ENCODE measurements around the gene TFAM.

The TFAM gene

DNA sequence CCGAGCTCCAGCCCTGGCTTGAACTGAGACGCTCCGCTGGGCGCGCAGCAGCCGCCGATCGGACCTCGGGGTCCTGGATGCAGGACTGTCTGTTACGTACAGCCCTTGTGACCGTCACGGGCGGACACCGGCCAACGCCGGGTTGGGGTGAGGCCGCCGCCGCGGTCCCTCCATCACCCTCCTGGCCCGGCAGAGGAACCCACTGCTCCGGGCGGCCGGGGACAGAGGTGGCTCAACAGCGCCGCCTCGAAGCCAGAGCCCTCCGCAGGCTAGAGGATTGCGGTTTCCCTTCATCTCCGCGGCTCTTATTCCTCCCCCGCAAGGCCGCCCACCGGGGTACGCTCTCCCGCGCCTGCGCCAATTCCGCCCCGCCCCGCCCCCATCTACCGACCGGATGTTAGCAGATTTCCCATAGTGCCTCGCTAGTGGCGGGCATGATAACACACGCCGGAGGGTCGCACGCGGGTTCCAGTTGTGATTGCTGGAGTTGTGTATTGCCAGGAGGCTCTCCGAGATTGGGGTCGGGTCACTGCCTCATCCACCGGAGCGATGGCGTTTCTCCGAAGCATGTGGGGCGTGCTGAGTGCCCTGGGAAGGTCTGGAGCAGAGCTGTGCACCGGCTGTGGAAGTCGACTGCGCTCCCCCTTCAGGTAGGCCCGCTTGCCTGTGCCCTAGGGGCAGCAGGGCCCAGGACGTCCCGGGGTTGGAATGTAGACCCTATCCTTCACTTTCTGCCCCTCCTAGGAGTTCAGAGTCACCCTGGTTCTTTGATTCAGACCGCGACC, at the start of gene TFAM:
TSS of gene TFAM (plus strand) at position 412 of the 785 bp plus-strand sequence. CDS start at position 550, 138 bp downstream.
- peaks cover 2% of the 10 kb centered on the region for H3K36me3 ChIP-seq (ENCODE audit: control insufficient read depth, insufficient read depth, low read length)
- no peaks in the 10 kb centered on the region for H3K27me3 ChIP-seq (ENCODE audit: control insufficient read depth, insufficient read depth, low read length)
- H3K4me3 ChIP-seq (ENCODE audit: low read length), result peak within 1 kb of the TSS; percentile 77
- peaks cover 9% of the 10 kb centered on the region for H3K4me1 ChIP-seq (ENCODE audit: control insufficient read depth, insufficient read depth, low read length)
- H3K27ac ChIP-seq (ENCODE audit: low read depth, low read length), result peak within 1 kb of the TSS; percentile 76
- H3K9ac ChIP-seq (ENCODE audit: low read length), result peak within 1 kb of the TSS; percentile 53

DNA sequence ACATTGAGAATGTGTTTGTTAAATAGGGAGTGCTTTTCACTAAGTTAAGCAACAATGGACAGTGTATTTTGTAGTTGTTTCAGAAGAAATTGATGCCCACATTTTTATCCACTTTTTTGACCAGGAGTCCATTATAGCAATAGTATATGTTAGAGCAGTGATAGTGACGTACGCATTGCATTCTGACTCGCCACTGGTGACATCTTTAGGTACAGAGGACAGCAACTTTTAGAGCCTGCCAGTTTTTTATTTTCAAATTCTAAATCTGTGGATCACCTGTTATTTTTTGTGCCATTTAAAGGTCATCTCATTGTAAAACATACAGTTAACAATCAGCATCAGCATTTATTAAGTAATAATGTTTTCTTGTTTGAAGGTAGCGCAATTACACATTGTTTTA, 49.0 kb upstream of the TFAM start:
- Histone ChIP-seq H3K27ac (ENCODE audit: low read depth, low read length) (no peak overlapping the region), H3K4me3 (ENCODE audit: low read length) (peak overlapping the region; percentile 93), H3K4me1 (ENCODE audit: control insufficient read depth, insufficient read depth, low read length) (peaks cover 7% of the 10 kb centered on the region), H3K27me3 (ENCODE audit: control insufficient read depth, insufficient read depth, low read length) (no peaks in the 10 kb centered on the region), H3K36me3 (ENCODE audit: control insufficient read depth, insufficient read depth, low read length) (no peaks in the 10 kb centered on the region), H3K9ac (ENCODE audit: low read length) (no peak overlapping the region)

DNA sequence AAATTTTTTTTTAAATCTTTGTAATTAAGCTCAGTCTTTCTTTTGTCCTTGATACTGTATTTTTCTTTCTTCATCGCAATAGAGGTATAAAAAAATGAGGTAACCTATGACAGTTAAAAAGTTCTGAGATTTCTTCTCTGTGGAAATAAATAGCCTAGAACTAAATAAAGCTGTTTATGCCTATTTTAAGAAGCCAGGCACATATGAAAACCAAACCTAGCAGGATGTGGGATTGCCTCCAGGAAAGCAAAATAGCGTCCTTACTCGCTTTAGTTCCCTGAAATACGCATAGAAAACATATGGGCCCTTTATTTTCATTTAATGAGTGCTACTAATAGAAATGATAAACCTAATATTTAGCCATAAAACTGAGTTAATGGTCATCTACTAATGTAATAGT, 43.8 kb upstream of the TFAM start:
- H3K27me3 ChIP-seq (ENCODE audit: control insufficient read depth, insufficient read depth, low read length), result no peaks in the 10 kb centered on the region
- no peak overlapping the region for H3K9ac ChIP-seq (ENCODE audit: low read length)
- H3K4me1 ChIP-seq (ENCODE audit: control insufficient read depth, insufficient read depth, low read length), result no peaks in the 10 kb centered on the region
- no peak overlapping the region for H3K4me3 ChIP-seq (ENCODE audit: low read length)
- H3K27ac ChIP-seq (ENCODE audit: low read depth, low read length), result no peak overlapping the region
- H3K36me3 ChIP-seq (ENCODE audit: control insufficient read depth, insufficient read depth, low read length), result no peaks in the 10 kb centered on the region

DNA sequence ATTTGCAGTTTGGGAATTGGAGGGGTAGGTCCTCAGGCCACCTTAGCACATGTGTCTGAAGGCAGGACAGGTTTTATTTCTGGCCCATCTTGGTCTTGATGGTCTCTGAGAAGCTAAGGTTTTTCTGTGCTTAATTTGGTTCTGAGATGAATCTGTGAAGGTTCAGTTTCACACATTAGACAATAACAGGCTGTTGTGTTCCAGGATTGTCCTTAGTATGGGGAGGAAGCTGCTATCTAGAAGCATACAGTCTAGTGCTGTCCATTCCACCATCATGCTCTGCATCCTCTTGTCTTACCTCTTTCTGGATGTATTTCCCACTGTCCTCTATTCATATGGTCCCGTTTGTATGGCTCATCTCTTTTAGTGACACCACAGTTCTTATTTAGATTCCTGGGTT, 43.3 kb upstream of the TFAM start:
- no peaks in the 10 kb centered on the region for H3K36me3 ChIP-seq (ENCODE audit: control insufficient read depth, insufficient read depth, low read length)

DNA sequence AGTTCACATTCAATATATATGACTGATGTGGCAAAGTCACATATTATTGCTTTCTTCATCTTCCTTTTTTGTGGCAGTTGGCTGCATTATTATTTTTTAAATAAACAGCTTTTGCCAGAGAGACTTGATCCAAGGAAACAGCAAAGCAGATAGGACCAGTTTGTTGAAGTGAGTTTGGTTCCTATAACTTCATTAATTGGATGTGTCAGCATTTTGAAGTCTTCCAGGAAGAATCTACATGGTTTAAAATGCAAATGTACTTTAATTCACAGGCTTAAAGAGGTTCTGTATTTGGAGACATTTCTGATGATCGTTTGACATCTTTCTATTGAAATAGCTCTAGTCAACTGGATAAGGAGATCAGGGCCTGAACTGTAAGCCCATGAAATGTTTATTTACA, 37.2 kb upstream of the TFAM start:
- no peaks in the 10 kb centered on the region for H3K4me1 ChIP-seq (ENCODE audit: control insufficient read depth, insufficient read depth, low read length)
- no peak overlapping the region for H3K9ac ChIP-seq (ENCODE audit: low read length)

More for the DNA sequence above, 43.3 kb upstream of the TFAM start:
- Histone ChIP-seq H3K27ac (ENCODE audit: low read depth, low read length) (no peak overlapping the region), H3K4me3 (ENCODE audit: low read length) (no peak overlapping the region), H3K27me3 (ENCODE audit: control insufficient read depth, insufficient read depth, low read length) (no peaks in the 10 kb centered on the region), H3K4me1 (ENCODE audit: control insufficient read depth, insufficient read depth, low read length) (no peaks in the 10 kb centered on the region), H3K9ac (ENCODE audit: low read length) (no peak overlapping the region)

DNA sequence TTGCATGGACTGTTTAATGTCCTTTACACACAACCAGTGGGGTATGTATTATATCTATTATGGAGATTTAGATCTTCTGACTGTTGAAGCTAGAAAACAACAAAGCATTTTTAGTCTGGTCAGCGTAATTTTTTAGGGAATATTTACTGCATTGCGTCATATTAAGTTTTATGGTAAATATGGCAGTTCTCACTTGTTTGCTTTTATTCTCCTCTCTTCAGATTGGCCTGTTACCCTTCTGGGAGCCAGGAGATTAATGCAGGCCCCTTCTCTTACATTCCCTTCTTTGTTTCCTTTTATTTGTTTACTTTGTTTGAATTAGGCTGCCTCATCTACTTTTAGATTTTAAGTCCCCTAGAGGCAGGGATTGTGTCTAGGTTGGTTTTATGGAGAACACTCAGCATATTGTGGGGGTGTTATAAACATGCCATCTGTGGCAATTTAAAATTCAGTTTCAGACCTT, 36.6 kb upstream of the TFAM start:
- Histone ChIP-seq H3K9ac (ENCODE audit: low read length) (no peak overlapping the region), H3K27me3 (ENCODE audit: control insufficient read depth, insufficient read depth, low read length) (no peaks in the 10 kb centered on the region), H3K4me3 (ENCODE audit: low read length) (no peak overlapping the region), H3K4me1 (ENCODE audit: control insufficient read depth, insufficient read depth, low read length) (peaks cover 2% of the 10 kb centered on the region), H3K36me3 (ENCODE audit: control insufficient read depth, insufficient read depth, low read length) (no peaks in the 10 kb centered on the region), H3K27ac (ENCODE audit: low read depth, low read length) (no peak overlapping the region)

More for the DNA sequence above, 37.2 kb upstream of the TFAM start:
- H3K27ac ChIP-seq (ENCODE audit: low read depth, low read length), result no peak overlapping the region
- no peaks in the 10 kb centered on the region for H3K36me3 ChIP-seq (ENCODE audit: control insufficient read depth, insufficient read depth, low read length)
- H3K27me3 ChIP-seq (ENCODE audit: control insufficient read depth, insufficient read depth, low read length), result no peaks in the 10 kb centered on the region
- no peak overlapping the region for H3K4me3 ChIP-seq (ENCODE audit: low read length)

DNA sequence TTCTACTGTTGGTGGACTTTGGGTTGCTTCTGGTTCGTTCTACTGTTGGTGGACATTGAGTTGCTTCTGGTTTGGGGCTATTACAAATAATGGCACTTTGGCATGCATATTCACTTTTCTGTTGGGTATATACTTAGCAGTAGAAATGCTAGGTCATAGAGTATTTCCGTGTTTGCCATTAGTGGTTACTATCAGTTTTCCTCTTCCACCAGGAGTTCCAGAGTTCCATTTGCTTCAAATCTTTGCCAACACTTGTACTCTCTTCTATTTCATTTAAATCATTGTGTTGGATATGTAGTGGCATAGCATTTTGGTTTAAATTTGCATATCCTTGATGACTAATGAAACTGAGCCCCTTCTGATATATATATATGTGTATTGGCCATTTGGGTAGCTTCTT, 35.2 kb upstream of the TFAM start:
- Histone ChIP-seq H3K4me3 (ENCODE audit: low read length) (no peak overlapping the region), H3K9ac (ENCODE audit: low read length) (no peak overlapping the region), H3K4me1 (ENCODE audit: control insufficient read depth, insufficient read depth, low read length) (peaks cover 2% of the 10 kb centered on the region), H3K27ac (ENCODE audit: low read depth, low read length) (no peak overlapping the region), H3K36me3 (ENCODE audit: control insufficient read depth, insufficient read depth, low read length) (no peaks in the 10 kb centered on the region), H3K27me3 (ENCODE audit: control insufficient read depth, insufficient read depth, low read length) (no peaks in the 10 kb centered on the region)

DNA sequence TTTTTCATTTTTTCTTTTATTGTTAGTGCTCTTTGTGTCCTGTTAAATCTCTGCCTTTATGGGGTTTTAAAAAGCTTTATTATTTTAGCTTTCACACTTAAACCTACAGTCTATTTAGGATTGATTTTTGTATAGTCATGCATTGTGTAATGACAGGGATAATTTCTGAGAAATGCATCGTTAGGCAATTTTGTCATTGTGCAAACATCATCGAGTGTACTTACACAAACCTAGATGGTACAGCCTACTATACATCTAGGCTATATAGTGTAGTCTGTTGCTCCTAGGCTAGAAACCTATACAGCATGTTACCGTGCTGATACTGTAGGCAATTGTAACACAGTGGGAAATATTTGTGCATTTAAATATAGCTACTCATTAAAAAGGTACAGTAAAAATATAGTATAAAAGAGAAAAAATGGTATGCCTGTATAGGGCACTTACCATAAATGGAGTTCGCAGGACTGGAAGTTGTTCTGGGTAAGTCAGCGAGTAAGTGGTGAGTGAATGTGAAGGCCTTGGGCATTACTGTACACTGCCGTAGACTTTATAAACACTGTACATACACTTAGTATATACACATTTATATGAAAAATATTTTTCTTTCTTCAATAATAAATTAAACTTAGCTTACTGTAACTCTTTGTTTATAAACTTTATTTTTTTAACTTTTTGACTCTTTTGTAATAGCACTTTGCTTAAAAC, 34.4 kb upstream of the TFAM start:
- Histone ChIP-seq H3K36me3 (ENCODE audit: control insufficient read depth, insufficient read depth, low read length) (no peaks in the 10 kb centered on the region), H3K9ac (ENCODE audit: low read length) (no peak overlapping the region)

DNA sequence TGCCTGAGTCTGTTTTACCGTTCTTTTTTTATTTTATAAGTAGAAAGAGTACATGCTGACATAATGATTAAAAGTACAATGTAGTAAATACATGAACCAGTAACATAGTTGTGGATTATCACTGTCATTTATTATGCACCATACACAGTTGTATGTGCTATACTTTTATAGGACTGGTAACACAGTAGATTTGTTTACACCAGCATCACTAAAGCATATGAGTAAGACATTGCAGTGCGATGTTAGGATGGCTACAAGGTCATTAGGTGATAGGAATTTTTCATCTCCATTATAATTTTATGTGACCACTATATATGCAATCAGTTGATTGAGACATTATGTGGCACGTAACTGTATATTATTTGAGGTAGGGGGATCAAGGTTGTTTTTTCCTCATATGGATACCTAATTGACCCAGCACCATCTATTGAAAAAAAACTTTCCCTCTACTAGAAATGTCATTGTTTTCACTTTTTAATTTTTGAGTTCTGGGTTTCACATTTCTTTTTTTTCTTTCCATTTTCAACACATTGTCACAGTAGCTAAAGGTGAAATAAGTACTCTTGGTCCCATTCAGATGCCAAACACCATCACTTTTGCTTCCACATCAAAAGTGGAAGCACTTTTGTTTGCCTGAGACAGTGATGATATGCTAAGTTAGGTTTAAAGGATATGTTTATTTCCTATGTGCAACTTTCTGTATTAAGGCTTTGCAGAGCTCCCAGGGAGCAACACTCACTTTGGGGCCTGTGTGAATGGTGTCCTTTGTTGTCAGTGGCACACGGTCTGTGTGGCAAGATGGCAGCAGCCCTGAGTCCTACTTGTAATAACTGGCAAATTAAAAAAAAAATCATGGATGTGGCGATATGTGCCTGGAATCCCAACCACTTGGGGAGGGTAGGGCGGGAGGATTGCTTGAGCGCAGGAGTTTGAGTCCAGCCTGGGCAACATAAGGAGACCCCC, 33.3 kb upstream of the TFAM start:
- no peak overlapping the region for H3K4me3 ChIP-seq (ENCODE audit: low read length)
- H3K4me1 ChIP-seq (ENCODE audit: control insufficient read depth, insufficient read depth, low read length), result peaks cover 2% of the 10 kb centered on the region
- no peaks in the 10 kb centered on the region for H3K27me3 ChIP-seq (ENCODE audit: control insufficient read depth, insufficient read depth, low read length)
- H3K9ac ChIP-seq (ENCODE audit: low read length), result no peak overlapping the region
- H3K36me3 ChIP-seq (ENCODE audit: control insufficient read depth, insufficient read depth, low read length), result no peaks in the 10 kb centered on the region
- H3K27ac ChIP-seq (ENCODE audit: low read depth, low read length), result no peak overlapping the region

More for the DNA sequence above, 34.4 kb upstream of the TFAM start:
- Histone ChIP-seq H3K27me3 (ENCODE audit: control insufficient read depth, insufficient read depth, low read length) (no peaks in the 10 kb centered on the region), H3K4me3 (ENCODE audit: low read length) (no peak overlapping the region), H3K4me1 (ENCODE audit: control insufficient read depth, insufficient read depth, low read length) (peaks cover 2% of the 10 kb centered on the region), H3K27ac (ENCODE audit: low read depth, low read length) (no peak overlapping the region)

DNA sequence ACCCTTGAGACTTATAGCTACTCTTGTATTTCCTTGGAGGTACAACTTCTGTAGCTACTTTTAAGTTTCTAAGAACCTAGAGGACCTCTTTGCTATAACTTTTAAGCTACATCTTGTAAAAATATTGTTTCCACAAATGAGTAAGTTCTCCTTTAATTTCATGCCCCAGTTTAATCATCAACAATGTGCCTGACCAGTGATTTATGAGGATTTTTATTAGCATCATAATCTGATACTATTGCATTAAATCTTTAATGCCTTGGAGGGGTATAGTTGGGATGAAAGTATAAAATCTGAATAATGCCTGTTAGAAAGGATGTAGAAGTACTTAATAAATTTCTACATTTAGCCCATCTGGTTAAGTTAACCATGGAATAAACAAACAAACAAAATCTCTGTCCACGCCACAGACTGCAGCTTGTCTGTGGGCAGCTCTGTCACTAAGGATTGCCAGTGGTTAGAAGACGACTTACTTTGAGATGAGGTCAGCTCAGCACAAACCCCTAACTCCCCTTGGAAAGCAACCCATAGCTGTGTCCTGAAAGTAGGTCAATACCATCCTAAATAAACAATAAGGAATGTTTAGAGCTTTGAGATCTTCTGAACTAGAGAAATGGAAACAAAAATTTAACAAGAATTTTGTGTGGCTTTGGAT, 32.1 kb upstream of the TFAM start:
- Histone ChIP-seq H3K36me3 (ENCODE audit: control insufficient read depth, insufficient read depth, low read length) (no peaks in the 10 kb centered on the region), H3K27ac (ENCODE audit: low read depth, low read length) (no peak overlapping the region), H3K4me3 (ENCODE audit: low read length) (no peak overlapping the region), H3K9ac (ENCODE audit: low read length) (no peak overlapping the region), H3K27me3 (ENCODE audit: control insufficient read depth, insufficient read depth, low read length) (no peaks in the 10 kb centered on the region), H3K4me1 (ENCODE audit: control insufficient read depth, insufficient read depth, low read length) (peaks cover 2% of the 10 kb centered on the region)

DNA sequence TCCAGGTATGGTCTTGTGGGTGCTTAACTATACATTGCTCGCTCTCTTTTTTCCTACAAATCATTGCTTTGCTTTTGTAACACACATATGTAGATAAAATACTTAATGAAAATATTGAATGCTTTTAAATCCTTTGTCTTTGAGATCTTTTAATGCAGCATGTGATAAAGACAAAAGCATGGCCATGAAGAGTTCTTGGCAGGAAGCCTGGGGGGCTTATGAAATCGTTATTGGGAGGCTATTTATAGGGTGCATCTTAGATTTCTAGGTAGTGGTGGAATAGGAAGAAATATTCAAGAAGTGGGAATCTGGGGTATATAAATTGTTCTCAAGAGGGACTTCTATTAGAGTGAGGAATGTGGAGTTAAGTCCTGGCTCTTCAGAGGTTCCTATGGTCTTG, 28.5 kb upstream of the TFAM start:
- Histone ChIP-seq H3K27me3 (ENCODE audit: control insufficient read depth, insufficient read depth, low read length) (no peaks in the 10 kb centered on the region), H3K4me1 (ENCODE audit: control insufficient read depth, insufficient read depth, low read length) (peaks cover 2% of the 10 kb centered on the region), H3K36me3 (ENCODE audit: control insufficient read depth, insufficient read depth, low read length) (no peaks in the 10 kb centered on the region)

More for the DNA sequence above, 28.5 kb upstream of the TFAM start:
- Histone ChIP-seq H3K9ac (ENCODE audit: low read length) (no peak overlapping the region), H3K4me3 (ENCODE audit: low read length) (no peak overlapping the region), H3K27ac (ENCODE audit: low read depth, low read length) (no peak overlapping the region)
